GM23338 (cell line): ENCODE data around the gene PLEKHG5.

Experiments used
- CTCF ChIP-seq, 2 experiments: fragments of 200-600 bp in 1 of 2; sonication (generic) in 1 of 2; conservative IDR thresholded peaks; 2 replicates each; pipeline versions ENCODE4 v1.5.1 to v1.6.1; 2016 to 2017; ENCODE audit warnings: antibody characterized with exemption in 2 of 2, low read depth in 2 of 2, mild to moderate bottlenecking in 2 of 2, moderate library complexity in 1 of 2
- EZH2 ChIP-seq: fragments of 200-600 bp; sonication (generic); IDR thresholded peaks from one replicate; pipeline ENCODE4 v1.8.0; 2017; ENCODE audit warnings: antibody characterized with exemption, mild to moderate bottlenecking, low read depth; ENCODE audit not compliant: unreplicated experiment
- JUNB ChIP-seq: IDR thresholded peaks from one replicate; pipeline ENCODE4 v1.6.1; 2016; ENCODE audit warnings: antibody characterized with exemption; ENCODE audit not compliant: unreplicated experiment
- REST ChIP-seq: IDR thresholded peaks from one replicate; pipeline ENCODE4 v1.6.1; 2018; ENCODE audit warnings: antibody characterized with exemption; ENCODE audit not compliant: unreplicated experiment

GRCh38 chr1:6496365-6496721 lies 4.9 kb upstream of the PLEKHG5 start:
- TF ChIP-seq CTCF (conservative IDR thresholded peaks at IDR 0.05; ENCODE audit: low read depth in 2 of 2) (no peak), REST (no peak), JUNB (no peak), EZH2 (no peak)
